Esophagus muscularis mucosa (tissue), 3 donors: Measurements from ENCODE around the gene PRR11.
"Not testable (repeated sequence)": the region's sequence is repeated elsewhere in the genome, so short reads cannot be mapped to it uniquely, and the experiment has no call there.

Experiments used
- CTCF ChIP-seq, 3 experiments: fragments of 200-600 bp in 2 of 3; fragments of 450-650 bp in 1 of 3; sonication (generic) in 2 of 3; IDR thresholded peaks; one replicate each; pipeline ENCODE4 v1.5.1; 2017 to 2019; ENCODE audit warnings: antibody characterized with exemption in 3 of 3, mild to moderate bottlenecking in 2 of 3, moderate library complexity in 1 of 3
- POLR2A ChIP-seq: fragments of 450-650 bp; IDR thresholded peaks from one replicate; pipeline ENCODE4 v1.6.1; 2017; ENCODE audit warnings: antibody characterized with exemption, moderate library complexity, mild to moderate bottlenecking, low read depth
- POLR2AphosphoS5 ChIP-seq, 2 donors: sonication (generic); formaldehyde crosslinking; IDR thresholded peaks; one replicate each; pipeline ENCODE4 v1.6.1; 2017; ENCODE audit warnings: antibody characterized with exemption in 2 of 2

GRCh38 chr17:59228588-59228987 is 73.0 kb downstream of the PRR11 start:
- TF ChIP-seq POLR2A; CTCF (IDR thresholded peaks at IDR 0.05); POLR2AphosphoS5 (IDR thresholded peaks at IDR 0.05): not testable (repeated sequence)
